WERI-Rb-1 (cell line): Measurements from ENCODE around the gene PPARD.
A peak's percentile ranks its signal among the peaks of the same experiment; 100 is the strongest.

Experiments used
- DNase-seq: peaks from one replicate; pipeline ENCODE4 v3.0.0-alpha.2; 2020
- H3K27ac ChIP-seq: fragments of 250-450 bp; sonication (Bioruptor Pico); 2 replicates; pipeline ENCODE4 v1.5.1; 2020; ENCODE audit warnings: mild to moderate bottlenecking, moderate library complexity
- H3K27me3 ChIP-seq: fragments of 250-450 bp; sonication (Bioruptor Pico); 2 replicates; pipeline ENCODE4 v1.5.1; 2021; ENCODE audit warnings: mild to moderate bottlenecking, low read depth, moderate library complexity; ENCODE audit not compliant: insufficient read depth, severe bottlenecking
- H3K36me3 ChIP-seq: fragments of 250-450 bp; sonication (Bioruptor Pico); 2 replicates; pipeline ENCODE4 v1.5.1; 2020; ENCODE audit warnings: mild to moderate bottlenecking, moderate library complexity
- H3K4me3 ChIP-seq: 2 replicates; pipeline ENCODE4 v1.5.1; 2011; ENCODE audit warnings: low read depth, mild to moderate bottlenecking, control low read depth, low read length
- H3K9me3 ChIP-seq: fragments of 250-450 bp; sonication (Bioruptor Pico); 2 replicates; pipeline ENCODE4 v1.5.1; 2021; ENCODE audit warnings: mild to moderate bottlenecking, moderate library complexity; ENCODE audit not compliant: severe bottlenecking
- TF ChIP-seq, protein P1 (sequence below): IDR thresholded peaks from 2 replicates; pipeline ENCODE4 v1.5.1; 2011; ENCODE audit warnings: low read depth, mild to moderate bottlenecking, control low read depth, inconsistent platforms, low read length

PPARD gene

DNA sequence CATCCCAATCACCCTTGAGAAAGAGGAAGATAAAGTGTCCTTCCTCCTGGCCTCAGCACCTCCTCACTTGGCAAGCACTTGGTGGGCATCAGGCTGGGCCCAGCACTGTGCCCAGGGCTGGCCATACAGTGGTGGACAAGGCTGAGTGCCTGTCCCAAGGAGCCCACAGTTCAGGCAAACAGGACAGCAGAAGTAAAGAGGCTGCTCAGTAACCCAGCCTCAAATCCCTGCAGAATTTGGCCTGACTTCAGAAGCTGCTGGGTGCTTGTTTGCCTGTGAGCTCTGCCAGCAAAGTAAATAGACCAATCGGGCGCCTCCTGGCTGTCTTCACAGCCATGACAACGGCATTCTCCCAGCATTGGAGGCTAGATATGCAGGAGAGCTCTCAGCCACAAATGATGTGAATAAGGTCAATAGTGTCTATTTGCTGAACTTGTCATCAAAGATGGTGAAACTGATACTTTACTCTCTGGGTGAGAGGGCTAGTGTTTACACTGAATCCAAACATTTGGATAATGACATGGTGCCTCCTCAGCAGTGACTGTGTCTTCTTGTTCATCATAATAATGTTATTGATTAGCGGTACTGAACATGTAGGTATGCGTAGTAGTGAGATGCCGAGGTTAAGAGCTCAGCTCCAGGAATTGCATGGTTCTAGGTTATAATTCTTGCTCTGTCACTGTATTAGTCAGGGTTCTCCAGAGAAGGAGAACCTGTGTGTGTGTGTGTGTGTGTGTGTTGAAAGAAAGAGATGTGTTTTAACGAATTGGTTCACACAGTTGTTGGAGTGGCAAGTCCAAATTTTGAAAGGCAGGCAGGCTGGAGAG, 72.9 kb downstream of the PPARD start:
- no peak overlapping the region for H3K27ac ChIP-seq
- H3K9me3 ChIP-seq = no peaks in the 10 kb centered on the region
- DNase-seq = peak; percentile 77
- H3K27me3 ChIP-seq = no peaks in the 10 kb centered on the region
- TF ChIP-seq, protein P1, sequence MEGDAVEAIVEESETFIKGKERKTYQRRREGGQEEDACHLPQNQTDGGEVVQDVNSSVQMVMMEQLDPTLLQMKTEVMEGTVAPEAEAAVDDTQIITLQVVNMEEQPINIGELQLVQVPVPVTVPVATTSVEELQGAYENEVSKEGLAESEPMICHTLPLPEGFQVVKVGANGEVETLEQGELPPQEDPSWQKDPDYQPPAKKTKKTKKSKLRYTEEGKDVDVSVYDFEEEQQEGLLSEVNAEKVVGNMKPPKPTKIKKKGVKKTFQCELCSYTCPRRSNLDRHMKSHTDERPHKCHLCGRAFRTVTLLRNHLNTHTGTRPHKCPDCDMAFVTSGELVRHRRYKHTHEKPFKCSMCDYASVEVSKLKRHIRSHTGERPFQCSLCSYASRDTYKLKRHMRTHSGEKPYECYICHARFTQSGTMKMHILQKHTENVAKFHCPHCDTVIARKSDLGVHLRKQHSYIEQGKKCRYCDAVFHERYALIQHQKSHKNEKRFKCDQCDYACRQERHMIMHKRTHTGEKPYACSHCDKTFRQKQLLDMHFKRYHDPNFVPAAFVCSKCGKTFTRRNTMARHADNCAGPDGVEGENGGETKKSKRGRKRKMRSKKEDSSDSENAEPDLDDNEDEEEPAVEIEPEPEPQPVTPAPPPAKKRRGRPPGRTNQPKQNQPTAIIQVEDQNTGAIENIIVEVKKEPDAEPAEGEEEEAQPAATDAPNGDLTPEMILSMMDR = peak; percentile 74
- H3K36me3 ChIP-seq = peaks cover 24% of the 10 kb centered on the region
- H3K4me3 ChIP-seq = no peak overlapping the region

DNA sequence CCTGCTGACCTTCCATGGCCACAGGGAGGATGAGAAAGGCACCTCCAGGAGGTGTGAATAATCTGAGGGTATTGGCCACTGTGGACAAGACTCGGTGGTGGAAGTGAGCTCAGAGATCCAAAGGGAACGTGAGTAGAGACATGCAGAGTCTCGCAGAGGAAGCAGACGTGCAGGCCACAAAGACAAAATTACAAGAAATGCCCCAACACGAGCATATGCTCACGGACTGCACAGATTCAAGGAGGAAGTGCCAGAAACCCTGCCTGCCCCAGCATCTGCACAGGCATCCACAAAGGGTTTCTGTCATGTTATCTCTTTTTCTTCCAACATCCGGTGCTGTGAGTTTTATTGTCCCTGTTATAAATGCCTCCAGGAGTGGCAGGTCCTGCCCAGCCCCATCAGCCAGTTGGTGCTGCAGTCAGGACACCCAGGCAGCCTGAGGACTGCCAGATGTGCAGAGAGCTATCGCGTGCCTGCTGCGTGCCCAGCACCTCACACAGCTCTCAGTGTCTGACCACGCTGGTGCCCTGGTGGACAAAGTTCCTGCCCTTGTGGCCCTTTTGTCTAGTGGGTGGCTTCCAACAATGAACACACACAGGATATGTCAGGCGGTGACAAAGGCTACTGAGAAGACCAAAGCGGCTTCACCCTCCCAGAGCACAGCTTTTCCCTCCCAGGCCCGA, 75.8 kb downstream of the PPARD start:
- no peaks in the 10 kb centered on the region for H3K9me3 ChIP-seq
- peaks cover 19% of the 10 kb centered on the region for H3K36me3 ChIP-seq
- no peaks in the 10 kb centered on the region for H3K27me3 ChIP-seq
- DNase-seq = no peak
- H3K4me3 ChIP-seq = no peak overlapping the region
- TF ChIP-seq, protein P1 = no peak
- H3K27ac ChIP-seq = no peak overlapping the region

DNA sequence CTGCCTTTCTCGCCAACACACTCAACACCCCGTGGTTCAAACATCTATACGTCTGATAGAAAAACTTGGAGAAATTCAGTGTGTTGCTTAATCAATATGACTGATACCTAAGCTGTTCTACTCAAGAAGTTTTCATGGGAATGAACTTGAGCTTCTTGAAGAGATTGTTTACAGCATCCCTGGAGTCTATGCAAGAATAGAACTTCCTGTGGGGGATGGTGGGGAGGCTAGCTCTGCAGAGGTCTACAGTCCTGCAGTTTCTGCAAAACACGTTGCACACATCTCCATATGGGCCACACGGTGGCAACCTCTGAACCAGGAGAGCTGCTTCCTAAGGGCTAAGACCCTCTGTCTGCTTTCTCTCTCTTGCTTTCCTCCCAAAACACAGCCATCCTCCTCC, 77.1 kb downstream of the PPARD start:
- Histone ChIP-seq H3K36me3 (peaks cover 20% of the 10 kb centered on the region), H3K4me3 (no peak overlapping the region), H3K27ac (no peak overlapping the region), H3K27me3 (no peaks in the 10 kb centered on the region), H3K9me3 (no peaks in the 10 kb centered on the region)
- peak; percentile 60 for DNase-seq
- TF ChIP-seq, protein P1 = peak; percentile 87

DNA sequence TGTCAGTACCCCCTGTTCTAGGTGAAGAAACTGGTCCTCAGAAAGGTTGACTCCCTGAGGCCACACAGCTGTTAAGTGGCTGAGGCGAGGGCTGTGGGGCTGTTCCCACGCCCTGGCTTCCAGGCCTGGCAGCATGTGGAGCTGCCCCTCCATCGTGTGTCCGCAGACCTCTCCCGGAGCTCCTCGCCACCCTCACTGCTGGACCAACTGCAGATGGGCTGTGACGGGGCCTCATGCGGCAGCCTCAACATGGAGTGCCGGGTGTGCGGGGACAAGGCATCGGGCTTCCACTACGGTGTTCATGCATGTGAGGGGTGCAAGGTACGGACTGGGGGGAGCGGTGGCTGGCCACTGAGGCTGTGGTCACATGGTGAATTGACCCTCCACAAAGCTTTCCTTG, 77.6 kb downstream of the PPARD start:
- TF ChIP-seq, protein P1 = no peak
- H3K36me3 ChIP-seq = peaks cover 26% of the 10 kb centered on the region
- H3K27me3 ChIP-seq = no peaks in the 10 kb centered on the region
- no peaks in the 10 kb centered on the region for H3K9me3 ChIP-seq
- H3K4me3 ChIP-seq = no peak overlapping the region
- H3K27ac ChIP-seq = no peak overlapping the region
- no peak for DNase-seq

DNA sequence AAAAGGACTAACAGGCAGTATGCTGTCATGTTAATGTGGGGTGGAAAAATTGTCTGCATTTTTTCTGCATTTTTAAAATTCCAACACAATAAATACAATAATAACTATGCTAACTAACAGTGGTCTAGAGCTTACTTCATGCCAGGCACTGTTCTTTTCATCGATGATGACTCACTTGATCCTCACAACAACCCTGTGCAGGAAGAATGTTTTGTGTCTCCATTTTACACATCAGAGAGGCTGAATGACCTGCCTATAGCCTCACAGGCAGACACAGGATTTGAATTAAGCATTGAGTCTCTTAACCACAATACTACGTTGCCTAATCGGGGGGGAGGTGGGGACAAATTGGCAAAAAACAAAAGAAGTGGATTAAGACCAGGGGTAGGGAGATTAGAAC, 82.9 kb downstream of the PPARD start:
- no peak for DNase-seq
- no peaks in the 10 kb centered on the region for H3K27me3 ChIP-seq
- peaks cover 25% of the 10 kb centered on the region for H3K36me3 ChIP-seq
- H3K27ac ChIP-seq = no peak overlapping the region
- peaks cover 18% of the 10 kb centered on the region for H3K9me3 ChIP-seq
- TF ChIP-seq, protein P1 = no peak
- H3K4me3 ChIP-seq = no peak overlapping the region
